NCI-H2081 (cell line): ENCODE results near the gene PLAC1.
A peak's percentile ranks its signal among the peaks of the same experiment; 100 is the strongest.

Experiments used
- DNase-seq, 2 experiments: peaks; one replicate each; lab custom pipeline; 2025; lab: John Stamatoyannopoulos, UW

PLAC1 gene

GRCh38 chrX:134631426-134632346 is 26.6 kb downstream of the PLAC1 start:
- DNase-seq: no peak

DNA sequence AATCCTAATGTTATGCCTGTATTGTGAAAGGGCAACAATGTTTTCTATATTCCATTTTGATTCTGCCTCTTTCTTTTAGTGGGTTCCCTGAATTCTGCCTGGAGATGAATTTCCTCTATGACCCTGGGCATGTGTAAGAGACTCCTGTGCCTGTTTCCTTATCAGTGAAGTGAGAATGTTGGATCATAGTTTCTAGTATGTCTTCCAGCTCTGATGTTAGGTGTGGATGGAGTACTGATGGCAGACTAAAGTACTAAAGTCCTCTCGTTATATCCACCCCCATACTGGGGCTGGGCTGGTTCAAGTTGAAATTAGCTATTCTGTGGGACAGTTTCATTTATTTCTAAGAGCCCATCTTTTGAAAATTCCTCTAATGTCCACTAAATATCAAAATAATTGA is 29.6 kb downstream of the PLAC1 start:
- no peak for DNase-seq

DNA sequence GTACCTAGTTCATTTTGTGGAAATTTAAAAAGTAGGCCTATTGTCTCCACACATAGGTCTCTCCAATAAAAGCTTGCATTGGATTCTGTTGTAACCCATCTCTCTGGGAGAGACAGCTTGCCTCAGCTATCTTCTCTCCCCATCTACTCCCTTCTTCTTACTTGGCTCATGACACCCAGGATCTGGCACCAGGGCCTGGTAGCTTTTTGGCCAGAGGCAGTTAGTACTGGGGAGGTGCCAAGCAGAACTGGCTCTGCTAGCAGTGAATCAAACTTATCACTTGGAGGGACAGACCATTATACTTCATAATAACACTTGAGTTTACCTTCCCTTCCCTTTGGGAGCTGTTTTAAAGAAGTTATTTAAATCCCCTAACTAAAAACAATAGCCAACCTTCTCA is 31.8 kb downstream of the PLAC1 start:
- no peak for DNase-seq

GRCh38 chrX:134625315-134625718 is 33.0 kb downstream of the PLAC1 start:
- DNase-seq: no peak

- no peak for DNase-seq
Measured at GRCh38 chrX:134624046-134624430, 34.2 kb downstream of the PLAC1 start.

GRCh38 chrX:134623293-134624045 is 34.8 kb downstream of the PLAC1 start:
- no peak for DNase-seq

DNA sequence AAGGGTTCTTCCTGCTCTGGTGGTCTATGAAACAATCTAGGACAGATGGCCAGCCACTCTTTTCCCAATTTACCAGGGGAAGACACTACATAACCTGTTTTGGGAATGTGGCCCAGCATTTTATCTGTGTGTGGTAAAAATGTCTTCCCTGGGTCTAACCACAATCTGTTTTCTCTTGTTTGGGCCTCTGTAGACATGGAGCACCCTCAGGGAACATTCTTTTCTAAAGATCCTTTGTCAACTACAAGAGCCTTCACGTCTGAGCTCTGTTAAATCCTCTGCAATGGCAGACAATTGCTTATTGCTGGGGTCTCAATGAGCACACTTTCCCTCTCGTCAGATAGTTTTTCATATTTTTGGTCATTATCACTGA is 35.5 kb downstream of the PLAC1 start:
- DNase-seq: no peak

DNA sequence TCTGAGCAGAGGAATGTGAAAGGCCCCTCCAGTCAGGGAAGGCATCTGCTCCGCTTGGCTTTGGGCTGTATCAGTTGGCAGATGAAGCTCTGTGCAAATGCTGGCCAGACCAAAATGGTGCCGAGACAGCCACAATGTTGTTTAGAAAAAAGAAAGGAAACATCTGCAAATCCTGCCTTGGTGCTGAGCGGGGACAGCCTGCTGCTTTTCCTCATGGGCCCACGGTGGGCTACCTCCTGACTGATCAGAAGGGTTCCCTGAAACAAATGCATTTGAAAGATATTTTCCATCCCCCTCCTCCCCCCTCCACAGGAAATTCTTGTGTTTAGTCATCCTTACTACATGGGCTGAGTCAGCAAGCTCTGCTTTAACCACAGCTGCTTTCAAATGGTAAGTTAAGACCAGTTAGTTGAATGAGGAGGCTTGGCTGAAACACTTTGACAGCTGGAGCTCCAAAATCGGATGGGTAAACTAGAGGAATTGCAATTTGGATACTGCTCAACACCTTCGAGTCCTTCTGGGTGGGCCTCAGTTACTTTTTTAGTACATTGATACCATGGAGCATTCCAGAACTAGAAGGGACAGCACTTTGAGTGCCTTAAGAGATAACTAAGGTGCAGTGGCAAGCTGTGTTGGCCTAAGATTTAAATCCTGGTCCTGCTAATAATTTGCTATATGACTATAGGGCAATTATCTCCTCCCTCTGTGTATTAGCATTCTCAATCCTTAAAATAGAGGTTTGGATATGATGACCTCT is 36.0 kb downstream of the PLAC1 start:
- DNase-seq: no peak

DNA sequence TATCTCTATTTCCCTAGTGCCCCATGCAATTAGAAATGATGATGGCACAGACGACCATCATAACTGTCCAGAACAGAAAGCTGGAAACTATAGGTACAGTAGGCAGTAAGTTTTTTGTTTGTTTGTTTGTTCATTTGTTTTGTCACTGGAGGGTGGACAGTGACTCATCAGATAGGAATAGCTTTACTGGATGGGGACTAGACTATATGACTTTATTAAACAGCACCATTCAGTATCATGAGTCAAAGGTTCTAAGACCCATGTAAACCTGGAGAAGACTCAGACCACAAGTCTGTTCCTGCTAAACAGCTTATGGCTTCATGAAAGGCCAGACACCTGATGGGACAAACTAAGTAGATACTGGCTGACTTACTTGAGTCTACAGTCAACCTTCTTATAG is 38.4 kb downstream of the PLAC1 start:
- DNase-seq: no peak

- DNase-seq: no peak
Measured at GRCh38 chrX:134613396-134613795, 44.9 kb downstream of the PLAC1 start.

DNA sequence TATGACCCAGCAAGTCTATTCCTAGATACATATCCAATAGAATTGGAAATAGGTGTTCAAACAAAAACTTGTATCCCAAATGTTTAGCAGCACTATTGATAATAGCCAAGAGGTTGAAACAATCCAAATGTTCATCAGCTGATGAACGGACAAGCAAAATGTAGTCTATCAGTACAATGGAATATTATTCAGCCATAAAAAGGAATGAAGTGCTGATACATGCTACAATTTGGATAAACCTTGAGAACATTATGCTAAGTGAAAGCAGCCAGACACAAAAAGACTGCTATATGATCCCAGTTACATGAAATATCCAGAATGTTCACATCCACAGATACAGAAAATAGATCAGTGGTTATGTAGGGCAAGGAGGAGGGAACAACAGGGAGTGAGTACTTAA is 50.1 kb downstream of the PLAC1 start:
- DNase-seq: no peak

DNA sequence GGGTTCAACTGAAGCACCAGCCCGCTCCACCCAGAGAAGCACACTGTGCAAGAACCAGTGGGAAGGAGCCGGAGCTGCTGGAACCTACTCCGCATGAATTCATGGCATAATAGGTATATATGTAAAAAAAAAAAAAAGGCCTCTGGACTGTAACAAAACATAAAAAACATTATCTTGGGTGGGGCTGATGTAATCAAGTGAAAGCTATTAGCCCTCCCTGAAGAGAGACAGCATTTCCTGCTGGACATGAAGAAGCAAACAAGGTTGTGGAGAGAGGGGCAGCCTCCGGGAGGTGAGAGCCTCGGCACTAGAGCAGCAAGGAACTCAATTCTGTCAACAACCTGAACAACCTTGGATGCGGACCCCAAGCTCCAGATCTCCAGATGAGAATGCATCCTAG is 50.7 kb downstream of the PLAC1 start:
- no peak for DNase-seq

DNA sequence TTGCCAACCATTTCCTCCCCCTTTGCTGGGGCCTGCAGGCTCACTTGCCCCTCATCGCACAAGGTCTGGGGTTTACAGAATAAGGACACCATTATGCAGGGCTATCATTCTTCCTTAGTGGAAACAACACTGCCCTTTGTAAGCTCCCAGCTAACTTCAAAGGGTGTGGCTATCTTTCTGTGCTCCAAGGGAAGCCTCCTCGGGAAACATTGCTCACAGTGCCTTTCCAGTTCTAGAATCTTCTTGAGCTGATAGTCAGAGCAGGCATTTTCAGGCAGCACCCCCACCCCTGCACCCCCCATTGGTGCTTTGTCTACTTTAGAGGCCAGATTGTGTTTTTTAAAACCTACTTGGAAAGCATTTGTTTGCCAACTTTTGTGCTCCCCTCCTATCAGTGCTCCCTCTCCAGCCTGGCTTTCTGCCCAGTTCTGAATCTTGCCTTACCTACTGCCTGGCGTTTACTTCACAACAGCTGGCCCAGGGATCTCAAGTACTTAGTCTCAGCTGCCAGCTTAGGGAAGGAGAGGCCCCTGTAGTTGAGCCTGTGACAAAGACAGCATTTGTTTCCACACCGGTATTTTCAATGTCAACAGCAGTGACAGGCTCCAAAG is 53.5 kb downstream of the PLAC1 start:
- peak in 1 of 2 experiments; percentile 18 for DNase-seq

- DNase-seq: no peak
Measured at GRCh38 chrX:134603806-134604700, 54.2 kb downstream of the PLAC1 start.

GRCh38 chrX:134602410-134602809 is 55.9 kb downstream of the PLAC1 start:
- no peak for DNase-seq

DNA sequence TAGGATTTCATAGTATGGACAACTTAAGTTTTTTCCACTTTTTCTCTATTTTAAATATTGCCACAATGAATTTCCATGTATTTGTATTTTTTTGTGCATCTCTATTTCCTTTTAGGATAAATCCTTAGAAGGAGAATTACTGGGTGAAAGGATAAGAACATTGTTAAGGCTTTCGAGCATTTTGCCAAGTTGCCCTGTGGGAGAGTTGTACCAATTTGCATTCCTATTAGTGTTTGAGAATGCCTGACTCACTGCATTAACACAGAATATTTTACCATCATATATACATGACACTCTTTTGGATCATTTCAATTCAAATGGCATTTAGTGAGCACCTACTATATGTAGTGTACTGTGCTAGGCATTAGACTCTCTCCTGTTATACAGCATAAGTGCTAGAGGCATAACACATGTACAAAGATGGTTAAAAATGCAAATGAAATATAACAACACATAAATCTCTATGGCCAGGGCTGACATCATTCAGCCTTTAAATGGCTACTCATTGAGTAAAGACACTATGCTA is 57.0 kb downstream of the PLAC1 start:
- no peak for DNase-seq

- no peak for DNase-seq
Measured at GRCh38 chrX:134600714-134601113, 57.6 kb downstream of the PLAC1 start.

GRCh38 chrX:134599184-134599914 is 58.9 kb downstream of the PLAC1 start:
- DNase-seq: no peak

DNA sequence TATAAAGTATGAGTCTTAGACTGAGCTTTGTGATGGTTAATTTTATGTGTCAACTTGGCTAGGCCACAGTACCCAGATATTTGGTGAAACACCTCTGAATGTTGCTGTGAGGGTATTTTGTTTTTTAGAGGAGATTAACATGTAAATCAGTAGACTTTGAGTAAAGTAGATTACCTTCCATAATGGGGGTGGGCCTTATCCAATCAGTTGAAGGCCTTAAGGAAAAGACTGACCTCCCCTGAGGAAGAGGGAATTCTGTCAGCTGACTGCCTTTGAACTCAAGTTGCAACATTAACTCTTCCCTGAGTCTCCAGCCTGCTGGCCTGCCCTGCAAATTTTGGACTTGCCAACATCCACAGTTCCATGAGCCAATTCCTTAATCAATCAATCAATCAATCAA is 66.0 kb downstream of the PLAC1 start:
- no peak for DNase-seq

DNA sequence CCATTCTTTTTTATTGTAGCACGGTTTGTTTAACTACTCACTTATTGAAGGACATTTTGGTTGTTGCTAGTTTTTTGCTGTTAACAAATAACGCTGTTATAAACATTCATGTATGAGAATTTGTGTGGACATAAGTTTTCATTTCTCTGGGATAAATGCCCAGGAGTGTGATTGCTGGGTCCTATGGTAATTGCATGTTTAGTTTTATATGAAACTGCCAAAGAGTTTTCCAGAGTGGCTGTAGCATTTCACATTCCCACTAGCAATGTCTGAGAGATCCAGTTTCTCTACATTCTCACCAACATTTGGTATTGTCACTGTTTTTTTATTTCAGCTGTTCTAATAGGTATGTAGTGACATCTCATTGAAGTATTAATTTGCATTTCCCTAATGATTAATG is 66.8 kb downstream of the PLAC1 start:
- DNase-seq: no peak
